Prostate gland (tissue), 2 donors: ENCODE measurements around the gene CD300E.

Experiments used
- CTCF ChIP-seq, 4 experiments: fragments of 200-600 bp in 2 of 4; fragments of 450-650 bp in 2 of 4; sonication (generic) in 2 of 4; IDR thresholded peaks; 1 replicate in 3 of 4; 2 replicates in 1 of 4; pipeline ENCODE4 v1.5.1; 2016 to 2019; ENCODE audit warnings: antibody characterized with exemption in 4 of 4, mild to moderate bottlenecking in 2 of 4, moderate library complexity in 2 of 4
- POLR2A ChIP-seq: fragments of 450-650 bp; IDR thresholded peaks from one replicate; pipeline ENCODE4 v1.6.1; 2016; ENCODE audit warnings: antibody characterized with exemption, mild to moderate bottlenecking
- POLR2AphosphoS5 ChIP-seq: sonication (generic); formaldehyde crosslinking; IDR thresholded peaks from one replicate; pipeline ENCODE4 v1.6.1; 2017; ENCODE audit warnings: antibody characterized with exemption

- TF ChIP-seq POLR2A (no peak), CTCF (IDR thresholded peaks at IDR 0.05) (no peak), POLR2AphosphoS5 (no peak)
These were observed 15.0 kb downstream of the CD300E start for GRCh38 chr17:74608511-74608910.
